Neural progenitor cell (in vitro differentiated cells): ENCODE data around the gene LRP2BP.

ENCODE experiments used
- CTCF ChIP-seq: fragments of 200-600 bp; sonication (generic); IDR thresholded peaks from 2 replicates; pipeline ENCODE4 v1.5.1; 2017; ENCODE audit warnings: antibody characterized with exemption, mild to moderate bottlenecking
- EZH2 ChIP-seq: fragments of 200-600 bp; sonication (generic); IDR thresholded peaks from 2 replicates; pipeline ENCODE4 v1.6.1; 2017; ENCODE audit warnings: antibody characterized with exemption, mild to moderate bottlenecking, moderate library complexity
- EZH2phosphoT487 ChIP-seq: fragments of 200-600 bp; sonication (generic); IDR thresholded peaks from 2 replicates; pipeline ENCODE4 v1.6.1; 2017; ENCODE audit warnings: antibody characterized with exemption

- TF ChIP-seq CTCF = no peak
- TF ChIP-seq EZH2 = no peak
- TF ChIP-seq EZH2phosphoT487 = no peak
These were observed 37.8 kb downstream of the LRP2BP start for GRCh38 chr4:185357733-185358440.
